Gastrocnemius medialis (tissue), 4 donors: ENCODE results near the gene ABCF2. TPM values are rescaled to one million over a fixed set of nuclear protein-coding genes. Genes with fewer than 3 reads are reported as not detected.

ENCODE experiments used
- ATAC-seq, 2 donors: fragments of 150-250 bp; one replicate each; pipeline ENCODE4 v1.9.1; 2016
- DNase-seq, 2 donors: peaks; one replicate each; pipeline ENCODE4 v3.0.0-alpha.2; 2019
- H3K27ac ChIP-seq, 4 donors: fragments of 200-600 bp; sonication (generic); 1 replicate in 1 of 4; 2 replicates in 3 of 4; pipeline ENCODE4 v1.5.1; 2016 to 2018; ENCODE audit warnings: mild to moderate bottlenecking in 2 of 4, moderate library complexity in 1 of 4
- H3K27me3 ChIP-seq, 3 donors: fragments of 200-600 bp; sonication (generic) in 2 of 3; 1 replicate in 1 of 3; 2 replicates in 2 of 3; pipeline versions ENCODE4 v1.5.1 to v1.6.0; 2016 to 2019; ENCODE audit warnings: mild to moderate bottlenecking in 1 of 3, moderate library complexity in 1 of 3
- H3K36me3 ChIP-seq, 2 donors: fragments of 200-600 bp; sonication (generic) in 1 of 2; one replicate each; pipeline ENCODE4 v1.5.1; 2017 to 2018
- H3K4me1 ChIP-seq, 2 donors: fragments of 200-600 bp; sonication (generic) in 1 of 2; one replicate each; pipeline ENCODE4 v1.5.1; 2016 to 2017; ENCODE audit warnings: mild to moderate bottlenecking in 2 of 2
- H3K4me3 ChIP-seq, 4 donors: fragments of 200-600 bp; sonication (generic) in 3 of 4; 1 replicate in 1 of 4; 2 replicates in 3 of 4; pipeline ENCODE4 v1.5.1; 2016 to 2019; ENCODE audit warnings: mild to moderate bottlenecking in 2 of 4
- H3K9me3 ChIP-seq, 3 donors: fragments of 200-600 bp; sonication (generic) in 2 of 3; 1 replicate in 1 of 3; 2 replicates in 2 of 3; pipeline ENCODE4 v1.5.1; 2016 to 2019
- POLR2A ChIP-seq, 2 donors: fragments of 450-650 bp; IDR thresholded peaks; one replicate each; pipeline ENCODE4 v1.6.1; 2017; ENCODE audit warnings: antibody characterized with exemption in 2 of 2, mild to moderate bottlenecking in 2 of 2, moderate library complexity in 2 of 2
- in situ Hi-C, 4 donors: fragments of 200-750 bp; cut with MboI; loops; one replicate each; pipeline versions ENCODE4 v1.15.0 to v1.8.0; 2017; ENCODE audit warnings: low sequenced_read_pairs in 4 of 4
- intact Hi-C: fragments of 100-400 bp; cut with DNase I; formaldehyde crosslinking; loops from one replicate; pipeline ENCODE4 v1.15.1; 2023; ENCODE audit warnings: low total_unique reads
- total RNA-seq, 4 donors: library from RNA; depleted of rRNA; stranded (reverse); fragments of >200 nt; gene quantifications; one replicate each; pipeline versions ENCODE4 v1.1.0 to v1.2.3, GENCODE V29; 2016
- TF ChIP-seq, protein P1 (sequence below), 5 experiments: fragments of 450-650 bp in 3 of 5; fragments of 200-600 bp in 2 of 5; sonication (generic) in 2 of 5; IDR thresholded peaks in 4 of 5; conservative IDR thresholded peaks in 1 of 5; 1 replicate in 4 of 5; 2 replicates in 1 of 5; pipeline ENCODE4 v1.5.1; 2016 to 2019; ENCODE audit warnings: antibody characterized with exemption in 5 of 5, mild to moderate bottlenecking in 3 of 5, moderate library complexity in 3 of 5

The ABCF2 gene
- total RNA-seq, 4 donors from 2014 or later: 73.3 to 119 (median 96.3) TPM

GRCh38 chr7:151201751-151202150 lies 25.3 kb downstream of the ABCF2 start:
- Histone ChIP-seq H3K4me1 (no peaks in the 10 kb centered on the region), H3K4me3 (no peak overlapping the region), H3K9me3 (no peaks in the 10 kb centered on the region), H3K36me3 (no peaks in the 10 kb centered on the region), H3K27me3 (peaks cover 10 to 40% (median 17%) of the 10 kb centered on the region in 3 donors), H3K27ac (no peak overlapping the region)
- DNase-seq: no peak
- no peak for ATAC-seq
- intact Hi-C loops: no loop called here
- TF ChIP-seq POLR2A (IDR thresholded peaks at IDR 0.05): no peak
- TF ChIP-seq, protein P1, sequence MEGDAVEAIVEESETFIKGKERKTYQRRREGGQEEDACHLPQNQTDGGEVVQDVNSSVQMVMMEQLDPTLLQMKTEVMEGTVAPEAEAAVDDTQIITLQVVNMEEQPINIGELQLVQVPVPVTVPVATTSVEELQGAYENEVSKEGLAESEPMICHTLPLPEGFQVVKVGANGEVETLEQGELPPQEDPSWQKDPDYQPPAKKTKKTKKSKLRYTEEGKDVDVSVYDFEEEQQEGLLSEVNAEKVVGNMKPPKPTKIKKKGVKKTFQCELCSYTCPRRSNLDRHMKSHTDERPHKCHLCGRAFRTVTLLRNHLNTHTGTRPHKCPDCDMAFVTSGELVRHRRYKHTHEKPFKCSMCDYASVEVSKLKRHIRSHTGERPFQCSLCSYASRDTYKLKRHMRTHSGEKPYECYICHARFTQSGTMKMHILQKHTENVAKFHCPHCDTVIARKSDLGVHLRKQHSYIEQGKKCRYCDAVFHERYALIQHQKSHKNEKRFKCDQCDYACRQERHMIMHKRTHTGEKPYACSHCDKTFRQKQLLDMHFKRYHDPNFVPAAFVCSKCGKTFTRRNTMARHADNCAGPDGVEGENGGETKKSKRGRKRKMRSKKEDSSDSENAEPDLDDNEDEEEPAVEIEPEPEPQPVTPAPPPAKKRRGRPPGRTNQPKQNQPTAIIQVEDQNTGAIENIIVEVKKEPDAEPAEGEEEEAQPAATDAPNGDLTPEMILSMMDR (IDR thresholded peaks at IDR 0.05 in 4 of 5, conservative IDR thresholded peaks at IDR 0.05 in 1 of 5): no peak
- in situ Hi-C loops: no loop called here

GRCh38 chr7:151201344-151201743 lies 25.7 kb downstream of the ABCF2 start:
- ATAC-seq (no peak), DNase-seq (no peak)
- no peaks in the 10 kb centered on the region for H3K9me3 ChIP-seq
- H3K27me3 ChIP-seq: peaks cover 10 to 40% (median 17%) of the 10 kb centered on the region in 3 donors
- no peaks in the 10 kb centered on the region for H3K36me3 ChIP-seq
- intact Hi-C loops: no loop called here
- in situ Hi-C loops: no loop called here
- H3K4me1 ChIP-seq: no peaks in the 10 kb centered on the region
- TF ChIP-seq, protein P1 (IDR thresholded peaks at IDR 0.05 in 4 of 5, conservative IDR thresholded peaks at IDR 0.05 in 1 of 5): no peak
- no peak for TF ChIP-seq POLR2A (IDR thresholded peaks at IDR 0.05)
- H3K4me3 ChIP-seq: no peak overlapping the region
- H3K27ac ChIP-seq: no peak overlapping the region

GRCh38 chr7:151198945-151199848 lies 27.8 kb downstream of the ABCF2 start:
- no peak overlapping the region for H3K4me3 ChIP-seq
- DNase-seq: no peak
- H3K36me3 ChIP-seq: no peaks in the 10 kb centered on the region
- no peaks in the 10 kb centered on the region for H3K4me1 ChIP-seq
- H3K9me3 ChIP-seq: no peaks in the 10 kb centered on the region
- in situ Hi-C loops: no loop called here
- no peak overlapping the region for H3K27ac ChIP-seq
- no peak for ATAC-seq
- H3K27me3 ChIP-seq: peaks cover under 1 to 23% (median 6%) of the 10 kb centered on the region in 3 donors
- no peak for TF ChIP-seq POLR2A (IDR thresholded peaks at IDR 0.05)
- TF ChIP-seq, protein P1 (IDR thresholded peaks at IDR 0.05 in 4 of 5, conservative IDR thresholded peaks at IDR 0.05 in 1 of 5): no peak
- intact Hi-C loops: loop anchor here (10.0 kb wide), 1 partner anchor 106 kb away; no protein-coding TSS in a partner anchor

- H3K4me3 ChIP-seq: no peak overlapping the region
- no peak for DNase-seq
Observed at GRCh38 chr7:151197932-151198331, 29.1 kb downstream of the ABCF2 start.

More at GRCh38 chr7:151197932-151198331, 29.1 kb downstream of the ABCF2 start:
- in situ Hi-C loops: no loop called here
- ATAC-seq: no peak
- no peak for TF ChIP-seq POLR2A (IDR thresholded peaks at IDR 0.05)
- TF ChIP-seq, protein P1 (IDR thresholded peaks at IDR 0.05 in 4 of 5, conservative IDR thresholded peaks at IDR 0.05 in 1 of 5): no peak
- no peaks in the 10 kb centered on the region for H3K4me1 ChIP-seq
- intact Hi-C loops: loop anchor here (10.0 kb wide), 1 partner anchor 107 kb away; no protein-coding TSS in a partner anchor
- no peak overlapping the region for H3K27ac ChIP-seq
- peaks cover 0 to 18% (median 4%) of the 10 kb centered on the region in 3 donors for H3K27me3 ChIP-seq
- no peaks in the 10 kb centered on the region for H3K9me3 ChIP-seq
- H3K36me3 ChIP-seq: no peaks in the 10 kb centered on the region
